ENCODE measurements around the gene TIAM2. TPM values are rescaled to one million over a fixed set of nuclear protein-coding genes. Genes with fewer than 3 reads are reported as not detected.
A peak's percentile ranks its signal among the peaks of the same experiment; 100 is the strongest.

Gene TIAM2
- total and polyA plus RNA-seq, 2 experiments from 2014 or later, result 14.2 to 24.4 TPM

DNA sequence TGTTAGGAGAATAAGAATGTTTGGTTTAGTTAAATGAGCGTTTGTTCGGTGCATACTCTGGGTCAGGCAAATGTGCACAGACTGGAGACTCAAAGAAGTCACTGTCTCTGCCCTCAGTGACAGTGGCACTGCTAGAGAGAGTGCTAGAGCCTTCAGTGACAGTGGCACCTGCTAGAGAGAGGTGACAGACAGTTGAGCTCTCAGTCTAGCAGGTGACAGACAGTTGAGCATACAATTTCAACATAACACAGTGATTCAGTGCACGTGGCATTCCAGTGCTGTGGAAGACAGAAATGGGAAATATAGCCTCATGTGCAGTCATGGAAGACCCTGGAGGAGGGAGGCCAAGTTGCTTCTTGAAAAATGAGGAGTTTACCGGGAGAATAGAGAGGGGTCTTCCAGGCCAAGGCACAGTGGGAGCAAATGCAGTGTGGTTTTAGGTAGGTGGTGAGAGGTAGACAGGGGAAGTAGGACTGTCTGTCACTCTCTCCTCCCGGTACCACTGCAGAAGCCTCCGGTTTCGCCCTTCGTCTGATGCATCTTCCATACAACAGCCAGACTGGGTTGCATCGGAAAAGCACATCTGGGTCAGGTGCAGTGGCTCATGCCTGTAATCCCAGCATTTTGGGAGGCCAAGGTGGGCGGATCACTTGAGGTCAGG lies 160.8 kb downstream of the TIAM2 start (continued):
- TF ChIP-seq, protein P1, sequence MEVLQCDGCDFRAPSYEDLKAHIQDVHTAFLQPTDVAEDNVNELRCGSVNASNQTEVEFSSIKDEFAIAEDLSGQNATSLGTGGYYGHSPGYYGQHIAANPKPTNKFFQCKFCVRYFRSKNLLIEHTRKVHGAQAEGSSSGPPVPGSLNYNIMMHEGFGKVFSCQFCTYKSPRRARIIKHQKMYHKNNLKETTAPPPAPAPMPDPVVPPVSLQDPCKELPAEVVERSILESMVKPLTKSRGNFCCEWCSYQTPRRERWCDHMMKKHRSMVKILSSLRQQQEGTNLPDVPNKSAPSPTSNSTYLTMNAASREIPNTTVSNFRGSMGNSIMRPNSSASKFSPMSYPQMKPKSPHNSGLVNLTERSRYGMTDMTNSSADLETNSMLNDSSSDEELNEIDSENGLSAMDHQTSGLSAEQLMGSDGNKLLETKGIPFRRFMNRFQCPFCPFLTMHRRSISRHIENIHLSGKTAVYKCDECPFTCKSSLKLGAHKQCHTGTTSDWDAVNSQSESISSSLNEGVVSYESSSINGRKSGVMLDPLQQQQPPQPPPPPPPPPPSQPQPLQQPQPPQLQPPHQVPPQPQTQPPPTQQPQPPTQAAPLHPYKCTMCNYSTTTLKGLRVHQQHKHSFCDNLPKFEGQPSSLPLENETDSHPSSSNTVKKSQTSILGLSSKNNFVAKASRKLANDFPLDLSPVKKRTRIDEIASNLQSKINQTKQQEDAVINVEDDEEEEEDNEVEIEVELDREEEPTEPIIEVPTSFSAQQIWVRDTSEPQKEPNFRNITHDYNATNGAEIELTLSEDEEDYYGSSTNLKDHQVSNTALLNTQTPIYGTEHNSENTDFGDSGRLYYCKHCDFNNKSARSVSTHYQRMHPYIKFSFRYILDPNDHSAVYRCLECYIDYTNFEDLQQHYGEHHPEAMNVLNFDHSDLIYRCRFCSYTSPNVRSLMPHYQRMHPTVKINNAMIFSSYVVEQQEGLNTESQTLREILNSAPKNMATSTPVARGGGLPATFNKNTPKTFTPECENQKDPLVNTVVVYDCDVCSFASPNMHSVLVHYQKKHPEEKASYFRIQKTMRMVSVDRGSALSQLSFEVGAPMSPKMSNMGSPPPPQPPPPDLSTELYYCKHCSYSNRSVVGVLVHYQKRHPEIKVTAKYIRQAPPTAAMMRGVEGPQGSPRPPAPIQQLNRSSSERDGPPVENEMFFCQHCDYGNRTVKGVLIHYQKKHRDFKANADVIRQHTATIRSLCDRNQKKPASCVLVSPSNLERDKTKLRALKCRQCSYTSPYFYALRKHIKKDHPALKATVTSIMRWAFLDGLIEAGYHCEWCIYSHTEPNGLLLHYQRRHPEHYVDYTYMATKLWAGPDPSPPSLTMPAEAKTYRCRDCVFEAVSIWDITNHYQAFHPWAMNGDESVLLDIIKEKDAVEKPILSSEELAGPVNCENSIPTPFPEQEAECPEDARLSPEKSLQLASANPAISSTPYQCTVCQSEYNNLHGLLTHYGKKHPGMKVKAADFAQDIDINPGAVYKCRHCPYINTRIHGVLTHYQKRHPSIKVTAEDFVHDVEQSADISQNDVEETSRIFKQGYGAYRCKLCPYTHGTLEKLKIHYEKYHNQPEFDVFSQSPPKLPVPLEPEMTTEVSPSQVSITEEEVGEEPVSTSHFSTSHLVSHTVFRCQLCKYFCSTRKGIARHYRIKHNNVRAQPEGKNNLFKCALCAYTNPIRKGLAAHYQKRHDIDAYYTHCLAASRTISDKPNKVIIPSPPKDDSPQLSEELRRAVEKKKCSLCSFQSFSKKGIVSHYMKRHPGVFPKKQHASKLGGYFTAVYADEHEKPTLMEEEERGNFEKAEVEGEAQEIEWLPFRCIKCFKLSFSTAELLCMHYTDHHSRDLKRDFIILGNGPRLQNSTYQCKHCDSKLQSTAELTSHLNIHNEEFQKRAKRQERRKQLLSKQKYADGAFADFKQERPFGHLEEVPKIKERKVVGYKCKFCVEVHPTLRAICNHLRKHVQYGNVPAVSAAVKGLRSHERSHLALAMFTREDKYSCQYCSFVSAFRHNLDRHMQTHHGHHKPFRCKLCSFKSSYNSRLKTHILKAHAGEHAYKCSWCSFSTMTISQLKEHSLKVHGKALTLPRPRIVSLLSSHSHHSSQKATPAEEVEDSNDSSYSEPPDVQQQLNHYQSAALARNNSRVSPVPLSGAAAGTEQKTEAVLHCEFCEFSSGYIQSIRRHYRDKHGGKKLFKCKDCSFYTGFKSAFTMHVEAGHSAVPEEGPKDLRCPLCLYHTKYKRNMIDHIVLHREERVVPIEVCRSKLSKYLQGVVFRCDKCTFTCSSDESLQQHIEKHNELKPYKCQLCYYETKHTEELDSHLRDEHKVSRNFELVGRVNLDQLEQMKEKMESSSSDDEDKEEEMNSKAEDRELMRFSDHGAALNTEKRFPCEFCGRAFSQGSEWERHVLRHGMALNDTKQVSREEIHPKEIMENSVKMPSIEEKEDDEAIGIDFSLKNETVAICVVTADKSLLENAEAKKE (CRISPR knock-in tag; IDR thresholded peaks at IDR 0.05), result no peak
- TF ChIP-seq, protein P2, sequence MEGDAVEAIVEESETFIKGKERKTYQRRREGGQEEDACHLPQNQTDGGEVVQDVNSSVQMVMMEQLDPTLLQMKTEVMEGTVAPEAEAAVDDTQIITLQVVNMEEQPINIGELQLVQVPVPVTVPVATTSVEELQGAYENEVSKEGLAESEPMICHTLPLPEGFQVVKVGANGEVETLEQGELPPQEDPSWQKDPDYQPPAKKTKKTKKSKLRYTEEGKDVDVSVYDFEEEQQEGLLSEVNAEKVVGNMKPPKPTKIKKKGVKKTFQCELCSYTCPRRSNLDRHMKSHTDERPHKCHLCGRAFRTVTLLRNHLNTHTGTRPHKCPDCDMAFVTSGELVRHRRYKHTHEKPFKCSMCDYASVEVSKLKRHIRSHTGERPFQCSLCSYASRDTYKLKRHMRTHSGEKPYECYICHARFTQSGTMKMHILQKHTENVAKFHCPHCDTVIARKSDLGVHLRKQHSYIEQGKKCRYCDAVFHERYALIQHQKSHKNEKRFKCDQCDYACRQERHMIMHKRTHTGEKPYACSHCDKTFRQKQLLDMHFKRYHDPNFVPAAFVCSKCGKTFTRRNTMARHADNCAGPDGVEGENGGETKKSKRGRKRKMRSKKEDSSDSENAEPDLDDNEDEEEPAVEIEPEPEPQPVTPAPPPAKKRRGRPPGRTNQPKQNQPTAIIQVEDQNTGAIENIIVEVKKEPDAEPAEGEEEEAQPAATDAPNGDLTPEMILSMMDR (conservative IDR thresholded peaks at IDR 0.05; ENCODE audit: low read depth in 2 of 2), result no peak
- TF ChIP-seq STAT1 (IDR thresholded peaks at IDR 0.05; ENCODE audit: unreplicated experiment), result no peak
- no peak for TF ChIP-seq EZH2 (IDR thresholded peaks at IDR 0.05; ENCODE audit: low read depth, unreplicated experiment)
- TF ChIP-seq ZNF331 (CRISPR knock-in tag; IDR thresholded peaks at IDR 0.05; ENCODE audit: low read depth), result no peak

DNA sequence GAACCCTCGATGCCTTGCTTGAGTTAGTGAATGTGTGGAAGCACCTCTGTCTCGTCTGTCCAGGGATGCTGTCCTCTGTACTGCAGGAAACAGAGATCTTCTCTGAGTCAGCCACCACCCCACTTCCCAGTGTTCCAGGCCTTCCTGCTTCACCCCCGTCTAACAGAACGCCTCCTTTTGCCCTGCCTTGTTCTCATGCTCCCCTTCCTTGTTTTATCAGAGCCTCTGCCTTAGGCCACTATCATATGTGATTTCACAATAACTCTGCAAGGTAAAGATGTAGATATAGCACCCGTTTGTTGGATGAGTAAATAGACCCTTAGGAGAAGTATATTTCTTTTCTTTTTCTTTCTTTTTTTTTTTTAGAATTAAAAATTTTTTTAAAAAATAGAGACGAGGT lies 162.0 kb downstream of the TIAM2 start:
- Mint-ChIP-seq H3K9me3 (peaks cover 8% of the 10 kb centered on the region; the same call in 1 of the 3 replicates), H3K4me3 (no peak overlapping the region), H3K4me1 (peaks cover 30% of the 10 kb centered on the region), H3K27me3 (ENCODE audit: insufficient read depth, low read depth, poor library complexity) (no peaks in the 10 kb centered on the region), H3K27ac (peak overlapping the region; percentile 6; the same call in 1 of the 2 replicates), H3K36me3 (ENCODE audit: low read depth) (peaks cover 9% of the 10 kb centered on the region)
- no peaks in the 10 kb centered on the region for H4K20me1 ChIP-seq (replicated peaks; ENCODE audit: insufficient read depth)
- no peaks in the 10 kb centered on the region for H3K27me3 ChIP-seq (ENCODE audit: insufficient read depth)
- H3K4me1 ChIP-seq (ENCODE audit: insufficient read depth), result peaks cover 25% of the 10 kb centered on the region
- no peaks in the 10 kb centered on the region for H3F3A ChIP-seq (replicated peaks; ENCODE audit: low read depth)
- no peak overlapping the region for H3K27ac ChIP-seq (ENCODE audit: low read depth)
- no peaks in the 10 kb centered on the region for H3K9me2 ChIP-seq (ENCODE audit: insufficient read depth)
- no peaks in the 10 kb centered on the region for H3K36me3 ChIP-seq (ENCODE audit: insufficient read depth)
- no peak for ATAC-seq
- no peak overlapping the region for H2AFZ ChIP-seq
- no peak overlapping the region for H3K4me2 ChIP-seq
- H3K4me3 ChIP-seq, result no peak overlapping the region
- no peak for DNase-seq (ENCODE audit: low spot score)
- H3K79me2 ChIP-seq (replicated peaks; ENCODE audit: insufficient read depth), result no peaks in the 10 kb centered on the region; the same call in 1 of the 2 replicates
- TF ChIP-seq, protein P3, sequence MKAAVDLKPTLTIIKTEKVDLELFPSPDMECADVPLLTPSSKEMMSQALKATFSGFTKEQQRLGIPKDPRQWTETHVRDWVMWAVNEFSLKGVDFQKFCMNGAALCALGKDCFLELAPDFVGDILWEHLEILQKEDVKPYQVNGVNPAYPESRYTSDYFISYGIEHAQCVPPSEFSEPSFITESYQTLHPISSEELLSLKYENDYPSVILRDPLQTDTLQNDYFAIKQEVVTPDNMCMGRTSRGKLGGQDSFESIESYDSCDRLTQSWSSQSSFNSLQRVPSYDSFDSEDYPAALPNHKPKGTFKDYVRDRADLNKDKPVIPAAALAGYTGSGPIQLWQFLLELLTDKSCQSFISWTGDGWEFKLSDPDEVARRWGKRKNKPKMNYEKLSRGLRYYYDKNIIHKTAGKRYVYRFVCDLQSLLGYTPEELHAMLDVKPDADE (IDR thresholded peaks at IDR 0.05), result no peak
